ENCODE data around the gene WDR1. TPM values are rescaled to one million over a fixed set of nuclear protein-coding genes. Genes with fewer than 3 reads are reported as not detected.

WDR1 gene
- polyA plus RNA-seq, 3 donors, result 206 to 251 (median 243) TPM

DNA sequence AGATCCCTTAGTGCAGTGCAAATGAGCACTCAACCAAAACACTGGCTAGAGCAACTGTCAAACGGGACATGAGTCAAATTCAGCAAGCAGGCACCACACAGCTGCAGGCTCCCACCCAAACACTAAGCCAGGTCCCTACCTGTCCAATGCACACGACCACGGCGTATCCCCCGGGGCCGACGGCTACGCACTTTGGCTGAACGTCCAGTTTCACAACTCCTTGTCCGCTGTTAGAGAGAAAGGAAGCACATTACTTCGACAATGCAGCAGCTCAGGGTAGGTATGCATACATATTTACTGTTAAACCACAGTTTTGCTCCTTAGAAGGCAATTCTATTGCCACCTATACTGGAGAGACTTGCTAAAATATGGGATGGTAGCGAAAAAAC lies 35.4 kb downstream of the WDR1 start:
- TF ChIP-seq CTCF (IDR thresholded peaks at IDR 0.05), result no peak
- peaks cover 98 to 99% of the 10 kb centered on the region in 2 donors for H3K36me3 ChIP-seq (replicated peaks in 1 of 2; ENCODE audit: control insufficient read depth in 1 of 2, insufficient read depth in 2 of 2, low read length in 2 of 2)
- 100% methylated on average over 1 of the region's 12 CpGs for WGBS (ENCODE audit: insufficient coverage)
- H3K4me1 ChIP-seq (ENCODE audit: control insufficient read depth in 1 of 2, insufficient read depth in 2 of 2, low read length in 2 of 2), result peaks cover 16 to 22% of the 10 kb centered on the region in 2 donors
- H3K4me2 ChIP-seq (replicated peaks; ENCODE audit: extremely low read depth, low read length, poor library complexity, severe bottlenecking), result no peak overlapping the region
- no peak for DNase-seq
- H3K27me3 Mint-ChIP-seq (ENCODE audit: low read depth in 3 of 3), result peaks cover 0 to 2% (median 1%) of the 10 kb centered on the region in 3 donors
- H3K9me3 ChIP-seq (replicated peaks in 1 of 2; ENCODE audit: control insufficient read depth in 1 of 2, insufficient read depth in 1 of 2, low read length in 2 of 2), result no peaks in the 10 kb centered on the region
- H3K27ac Mint-ChIP-seq, result peak overlapping the region in 2 of 7 donors; percentile 42 to 66
- peaks cover 94 to 98% of the 10 kb centered on the region in 2 donors for H3K36me3 Mint-ChIP-seq
- no peaks in the 10 kb centered on the region for H3K9me3 Mint-ChIP-seq
- H3K79me2 ChIP-seq (ENCODE audit: insufficient read depth, low read length), result peaks cover 24% of the 10 kb centered on the region
- peak overlapping the region in 1 of 2 donors; percentile 31 for H3K27ac ChIP-seq (ENCODE audit: low read depth in 1 of 2, low read length in 2 of 2)
- intact Hi-C loops (cut with micrococcal nuclease), result no loop called here
- no peak overlapping the region for H3K9ac ChIP-seq (ENCODE audit: insufficient read depth, low read length, poor library complexity, severe bottlenecking)
- H3K27me3 ChIP-seq (ENCODE audit: control insufficient read depth in 2 of 2, insufficient read depth in 2 of 2, low read length in 2 of 2), result no peaks in the 10 kb centered on the region
- no peak overlapping the region for H2AFZ ChIP-seq (ENCODE audit: insufficient read depth, low read depth, low read length, poor library complexity, severe bottlenecking)
- peaks cover 24% of the 10 kb centered on the region for H3K4me1 Mint-ChIP-seq
- no peak overlapping the region for H3K4me3 Mint-ChIP-seq
- H3K4me3 ChIP-seq (replicated peaks in 1 of 3; ENCODE audit: low read depth in 2 of 3, low read length in 3 of 3), result no peak overlapping the region
- peaks cover 99% of the 10 kb centered on the region for H4K20me1 ChIP-seq (ENCODE audit: insufficient read depth, low read length)

- Histone ChIP-seq H3K27ac (ENCODE audit: low read depth in 1 of 2, low read length in 2 of 2) (peak overlapping the region in 1 of 2 donors; percentile 68), H3K79me2 (ENCODE audit: insufficient read depth, low read length) (peaks cover 20% of the 10 kb centered on the region), H3K27me3 (ENCODE audit: control insufficient read depth in 2 of 2, insufficient read depth in 2 of 2, low read length in 2 of 2) (no peaks in the 10 kb centered on the region), H3K9me3 (replicated peaks in 1 of 2; ENCODE audit: control insufficient read depth in 1 of 2, insufficient read depth in 1 of 2, low read length in 2 of 2) (no peaks in the 10 kb centered on the region), H3K9ac (ENCODE audit: insufficient read depth, low read length, poor library complexity, severe bottlenecking) (no peak overlapping the region), H4K20me1 (ENCODE audit: insufficient read depth, low read length) (peaks cover 99% of the 10 kb centered on the region), H3K4me3 (replicated peaks in 1 of 3; ENCODE audit: low read depth in 2 of 3, low read length in 3 of 3) (no peak overlapping the region), H3K4me2 (replicated peaks; ENCODE audit: extremely low read depth, low read length, poor library complexity, severe bottlenecking) (no peak overlapping the region), H3K4me1 (ENCODE audit: control insufficient read depth in 1 of 2, insufficient read depth in 2 of 2, low read length in 2 of 2) (peaks cover 16 to 22% of the 10 kb centered on the region in 2 donors), H2AFZ (ENCODE audit: insufficient read depth, low read depth, low read length, poor library complexity, severe bottlenecking) (no peak overlapping the region), H3K36me3 (replicated peaks in 1 of 2; ENCODE audit: control insufficient read depth in 1 of 2, insufficient read depth in 2 of 2, low read length in 2 of 2) (peaks cover 98 to 99% of the 10 kb centered on the region in 2 donors)
- peak in 1 of 3 donors; percentile 37 for DNase-seq
- Mint-ChIP-seq H3K27ac (peak overlapping the region in 1 of 7 donors; percentile 26), H3K9me3 (no peaks in the 10 kb centered on the region), H3K27me3 (ENCODE audit: low read depth in 3 of 3) (peaks cover 0 to 2% (median 1%) of the 10 kb centered on the region in 3 donors), H3K4me3 (no peak overlapping the region), H3K36me3 (peaks cover 94 to 98% of the 10 kb centered on the region in 2 donors), H3K4me1 (peaks cover 24% of the 10 kb centered on the region)
- intact Hi-C loops (cut with micrococcal nuclease), result no loop called here
- TF ChIP-seq CTCF (IDR thresholded peaks at IDR 0.05), result no peak
- WGBS (ENCODE audit: insufficient coverage), result 100% methylated on average over 5 of the region's 10 CpGs
These were observed 35.9 kb downstream of the WDR1 start for GRCh38 chr4:10080589-10081217.

All from CD14-positive monocyte (primary cell).